Epithelial cell of prostate (primary cell): ENCODE measurements around the gene CHSY1.

ENCODE experiments used
- DNase-seq: peaks from one replicate; pipeline ENCODE4 v3.0.0-alpha.2; 2011; ENCODE audit warnings: low read depth, low spot score
- H3K27ac ChIP-seq: fragments of 450-650 bp; 2 replicates; pipeline ENCODE4 v1.5.1; 2017; ENCODE audit warnings: mild to moderate bottlenecking

Gene CHSY1

GRCh38 chr15:101193120-101193644, 58.7 kb downstream of the CHSY1 start:
- no peak overlapping the region for H3K27ac ChIP-seq
- DNase-seq, result no peak

GRCh38 chr15:101192081-101192480, 59.8 kb downstream of the CHSY1 start:
- no peak for DNase-seq
- H3K27ac ChIP-seq, result no peak overlapping the region

- H3K27ac ChIP-seq, result no peak overlapping the region
- no peak for DNase-seq
Observed at GRCh38 chr15:101191242-101191641, 60.6 kb downstream of the CHSY1 start.

GRCh38 chr15:101190092-101190595, 61.7 kb downstream of the CHSY1 start:
- no peak for DNase-seq
- H3K27ac ChIP-seq, result no peak overlapping the region

- H3K27ac ChIP-seq, result peak overlapping the region; percentile 54
- no peak for DNase-seq
Observed at GRCh38 chr15:101189409-101190091, 62.3 kb downstream of the CHSY1 start.

- no peak for DNase-seq
- peak overlapping the region; percentile 54 for H3K27ac ChIP-seq
Observed at GRCh38 chr15:101188637-101189408, 63.0 kb downstream of the CHSY1 start.

- no peak for DNase-seq
- H3K27ac ChIP-seq, result peak overlapping the region; percentile 54
Observed at GRCh38 chr15:101187820-101188636, 63.8 kb downstream of the CHSY1 start.

GRCh38 chr15:101185770-101186169, 66.1 kb downstream of the CHSY1 start:
- no peak overlapping the region for H3K27ac ChIP-seq
- DNase-seq, result no peak

- H3K27ac ChIP-seq, result no peak overlapping the region
- no peak for DNase-seq
Observed at GRCh38 chr15:101185336-101185735, 66.5 kb downstream of the CHSY1 start.

GRCh38 chr15:101184830-101185229, 67.0 kb downstream of the CHSY1 start:
- no peak overlapping the region for H3K27ac ChIP-seq
- DNase-seq, result no peak

- no peak for DNase-seq
- H3K27ac ChIP-seq, result no peak overlapping the region
Observed at GRCh38 chr15:101183931-101184305, 67.9 kb downstream of the CHSY1 start.

- DNase-seq, result no peak
- no peak overlapping the region for H3K27ac ChIP-seq
Observed at GRCh38 chr15:101183226-101183930, 68.5 kb downstream of the CHSY1 start.

- DNase-seq, result no peak
Observed at GRCh38 chr15:101182215-101182614, 69.6 kb downstream of the CHSY1 start.

GRCh38 chr15:101181349-101181748, 70.5 kb downstream of the CHSY1 start:
- H3K27ac ChIP-seq, result no peak overlapping the region
- no peak for DNase-seq

More at GRCh38 chr15:101182215-101182614, 69.6 kb downstream of the CHSY1 start:
- H3K27ac ChIP-seq, result no peak overlapping the region

- DNase-seq, result no peak
- no peak overlapping the region for H3K27ac ChIP-seq
Observed at GRCh38 chr15:101180620-101181307, 71.1 kb downstream of the CHSY1 start.

- DNase-seq, result no peak
Observed at GRCh38 chr15:101179341-101180153, 72.3 kb downstream of the CHSY1 start.

GRCh38 chr15:101178931-101179330, 72.9 kb downstream of the CHSY1 start:
- no peak overlapping the region for H3K27ac ChIP-seq
- DNase-seq, result no peak

More at GRCh38 chr15:101179341-101180153, 72.3 kb downstream of the CHSY1 start:
- peak overlapping the region; percentile 3 for H3K27ac ChIP-seq

GRCh38 chr15:101178479-101178878, 73.4 kb downstream of the CHSY1 start:
- H3K27ac ChIP-seq, result no peak overlapping the region
- DNase-seq, result no peak
